D721Med (cell line): ENCODE results near the gene FAM170B.

Experiments used
- DNase-seq: peaks from one replicate; pipeline ENCODE4 v3.0.0; 2011; ENCODE audit warnings: low spot score; ENCODE audit not compliant: insufficient read length
- FAIRE-seq: peaks from 2 replicates; lab custom pipeline; 2011; peaks lifted over from hg19 to GRCh38; lab: Jason Lieb, UNC
- CTCF ChIP-seq: IDR thresholded peaks from 2 replicates; pipeline ENCODE4 v1.5.1; 2012; ENCODE audit warnings: mild to moderate bottlenecking, control low read depth; ENCODE audit not compliant: insufficient read depth; ENCODE audit errors: missing control alignments

Gene FAM170B

GRCh38 chr10:49176310-49177268 lies 42.8 kb upstream of the FAM170B start:
- FAIRE-seq (no peak), DNase-seq (no peak)
- no peak for TF ChIP-seq CTCF

GRCh38 chr10:49175587-49176309 lies 41.9 kb upstream of the FAM170B start:
- DNase-seq (no peak), FAIRE-seq (no peak)
- no peak for TF ChIP-seq CTCF

- FAIRE-seq (no peak), DNase-seq (no peak)
- TF ChIP-seq CTCF = no peak
These were observed 41.2 kb upstream of the FAM170B start for GRCh38 chr10:49174926-49175500.

- TF ChIP-seq CTCF = no peak
These were observed 40.6 kb upstream of the FAM170B start for GRCh38 chr10:49174261-49174925.

GRCh38 chr10:49173853-49174252 lies 40.0 kb upstream of the FAM170B start:
- no peak for DNase-seq
- TF ChIP-seq CTCF = no peak
- no peak for FAIRE-seq

More at GRCh38 chr10:49174261-49174925, 40.6 kb upstream of the FAM170B start:
- no peak for DNase-seq
- no peak for FAIRE-seq

- FAIRE-seq (no peak), DNase-seq (no peak)
- TF ChIP-seq CTCF = no peak
These were observed 39.5 kb upstream of the FAM170B start for GRCh38 chr10:49173201-49173772.
